ENCODE results near the gene RAB7A. TPM values are rescaled to one million over a fixed set of nuclear protein-coding genes. Genes with fewer than 3 reads are reported as not detected.

RAB7A gene
- total and polyA plus RNA-seq, 2 of the 4 experiments (the other 2 are of a cell fraction): 57.0 to 240 TPM

- peaks cover 28% of the 10 kb centered on the region; the same call in 1 of the 2 replicates for H4K20me1 ChIP-seq (ENCODE audit: insufficient read depth, low read length)
- H3K14ac ChIP-seq (replicated peaks; ENCODE audit: low read depth, low read length): no peak overlapping the region
- no peak overlapping the region for H4K5ac ChIP-seq (ENCODE audit: low read depth, low read length)
- no peak overlapping the region for H2BK5ac ChIP-seq (ENCODE audit: low read depth, low read length, poor library complexity, severe bottlenecking)
- H2AFZ ChIP-seq (replicated peaks; ENCODE audit: low read length, poor library complexity): no peak overlapping the region
- no peak overlapping the region for H2AK5ac ChIP-seq (ENCODE audit: low read depth, low read length)
- TF ChIP-seq MXI1 (IDR thresholded peaks at IDR 0.05; ENCODE audit: borderline replicate concordance, low read depth, low read length): no peak
- H3K18ac ChIP-seq (ENCODE audit: low read depth, low read length): no peak overlapping the region
- H2BK15ac ChIP-seq (ENCODE audit: low read depth, low read length): no peak overlapping the region
- H3K27ac ChIP-seq (ENCODE audit: insufficient read depth, low read length): no peak overlapping the region
- no peak for DNase-seq
- no peak overlapping the region for H3K4me2 ChIP-seq (ENCODE audit: low read depth, low read length)
- H3K4me1 ChIP-seq (ENCODE audit: control insufficient read depth, insufficient read depth, low read length): peaks cover 10% of the 10 kb centered on the region
- no peak overlapping the region for H2BK20ac ChIP-seq (ENCODE audit: low read depth, low read length)
- intact Hi-C loops (cut with micrococcal nuclease) (no loop called here), dilution Hi-C loops (cut with HindIII; ENCODE audit: low sequenced_read_pairs, unreplicated experiment) (no loop called here), in situ Hi-C loops (cut with MboI; ENCODE audit: low sequenced_read_pairs) (no loop called here)
- H3K79me1 ChIP-seq (ENCODE audit: low read depth in 1 of 2, low read length in 2 of 2): peaks cover 56 to 69% of the 10 kb centered on the region in 2 experiments
- no peaks in the 10 kb centered on the region for H3K27me3 ChIP-seq (ENCODE audit: control insufficient read depth, insufficient read depth, low read length)
- H3K36me3 ChIP-seq (ENCODE audit: control insufficient read depth, insufficient read depth, low read length): peaks cover 36% of the 10 kb centered on the region
- no peak overlapping the region for H3K9ac ChIP-seq (ENCODE audit: low read depth, low read length)
- H2BK120ac ChIP-seq (ENCODE audit: low read depth, low read length): no peak overlapping the region
- H3K4me3 ChIP-seq (ENCODE audit: insufficient read depth, low read depth, low read length): no peak overlapping the region
- no peak overlapping the region for H3K23ac ChIP-seq (ENCODE audit: low read depth, low read length)
- no peak overlapping the region for H4K8ac ChIP-seq (ENCODE audit: low read depth in 2 of 2, low read length in 2 of 2)
- H3K9me3 ChIP-seq (ENCODE audit: control insufficient read depth, insufficient read depth, low read length): no peaks in the 10 kb centered on the region
- no peak overlapping the region for H3K4ac ChIP-seq (ENCODE audit: low read depth, low read length)
- peaks cover 17% of the 10 kb centered on the region for H3K9me1 ChIP-seq (ENCODE audit: insufficient read depth, low read length)
- whole genome bisulfite sequencing, 2 experiments (ENCODE audit: extremely low coverage in 2 of 2, insufficient read length in 1 of 2): no CpG with 5 or more reads among the region's 2 CpGs
- POLR2A ChIA-PET (ENCODE audit: unreplicated experiment): no interaction called here
- H4K91ac ChIP-seq (ENCODE audit: insufficient read depth, low read depth, low read length): no peak overlapping the region
- H3K56ac ChIP-seq (ENCODE audit: extremely low read depth, insufficient read depth, low read length): no peak overlapping the region
- no peak overlapping the region for H2AK9ac ChIP-seq (replicated peaks; ENCODE audit: low read depth, low read length, poor library complexity)
- ATAC-seq (ENCODE audit: low read depth): no peak
- CTCF ChIA-PET: no interaction called here
- BruUV-seq (replicated peaks): no TSS peak
Observed at GRCh38 chr3:128801779-128802380, 75.9 kb downstream of the RAB7A start.
